Naive B cell (primary cell): ENCODE results near the gene GALNT17. TPM values are rescaled to one million over a fixed set of nuclear protein-coding genes. Genes with fewer than 3 reads are reported as not detected.
A peak's percentile ranks its signal among the peaks of the same experiment; 100 is the strongest.

Experiments used
- ATAC-seq, 2 donors: fragments of 150-1000 bp; cut with Tn5 transposase; 2 replicates each; pipeline ENCODE4 v1.10.0; 2021; ENCODE audit warnings: low read depth in 2 of 2, mild to moderate bottlenecking in 2 of 2, moderate library complexity in 2 of 2
- DNase-seq: peaks from one replicate; pipeline ENCODE4 v3.0.0; 2022
- H3K27ac Mint-ChIP-seq, 6 donors: one replicate each; pipeline ENCODE4 v1.8.0; 2020 to 2022; ENCODE audit warnings: mild to moderate bottlenecking in 6 of 6, mixed read lengths in 6 of 6, moderate library complexity in 5 of 6, inconsistent platforms in 2 of 6
- H3K27me3 Mint-ChIP-seq, 3 donors: one replicate each; pipeline ENCODE4 v1.8.0; 2021 to 2022; ENCODE audit warnings: mixed read lengths in 3 of 3, mild to moderate bottlenecking in 1 of 3
- H3K36me3 Mint-ChIP-seq, 2 donors: one replicate each; pipeline ENCODE4 v1.8.0; 2020 to 2022; ENCODE audit warnings: mixed read lengths in 2 of 2, inconsistent platforms in 1 of 2, mild to moderate bottlenecking in 1 of 2
- H3K4me1 Mint-ChIP-seq, 3 donors: one replicate each; pipeline ENCODE4 v1.8.0; 2020 to 2022; ENCODE audit warnings: mixed read lengths in 3 of 3, inconsistent platforms in 1 of 3, mild to moderate bottlenecking in 1 of 3, moderate library complexity in 1 of 3
- H3K4me3 Mint-ChIP-seq, 8 donors: one replicate each; pipeline ENCODE4 v1.8.0; 2020 to 2022; ENCODE audit warnings: mild to moderate bottlenecking in 8 of 8, mixed read lengths in 8 of 8, moderate library complexity in 8 of 8, inconsistent platforms in 2 of 8
- H3K9me3 Mint-ChIP-seq, 7 donors: one replicate each; pipeline ENCODE4 v1.8.0; 2020 to 2022; ENCODE audit warnings: mixed read lengths in 7 of 7, mild to moderate bottlenecking in 5 of 7, inconsistent platforms in 2 of 7, moderate library complexity in 1 of 7
- polyA plus RNA-seq, 6 donors: library from polyadenylated mRNA; unstranded; fragments of 300-500 nt; fragmentation: Illumina TruSeq; gene quantifications; one replicate each; pipeline ENCODE4 v1.2.3, GENCODE V29; 2021; ENCODE audit warnings: low read depth in 6 of 6

Gene GALNT17
- polyA plus RNA-seq, 6 donors from 2014 or later, result not detected

GRCh38 chr7:71286924-71287323, 155.0 kb downstream of the GALNT17 start:
- Mint-ChIP-seq H3K9me3 (peaks cover 0 to 7% (median 4%) of the 10 kb centered on the region in 7 donors), H3K4me3 (no peak overlapping the region), H3K4me1 (no peaks in the 10 kb centered on the region), H3K36me3 (no peaks in the 10 kb centered on the region), H3K27me3 (no peaks in the 10 kb centered on the region), H3K27ac (no peak overlapping the region)
- DNase-seq (no peak), ATAC-seq (no peak)

DNA sequence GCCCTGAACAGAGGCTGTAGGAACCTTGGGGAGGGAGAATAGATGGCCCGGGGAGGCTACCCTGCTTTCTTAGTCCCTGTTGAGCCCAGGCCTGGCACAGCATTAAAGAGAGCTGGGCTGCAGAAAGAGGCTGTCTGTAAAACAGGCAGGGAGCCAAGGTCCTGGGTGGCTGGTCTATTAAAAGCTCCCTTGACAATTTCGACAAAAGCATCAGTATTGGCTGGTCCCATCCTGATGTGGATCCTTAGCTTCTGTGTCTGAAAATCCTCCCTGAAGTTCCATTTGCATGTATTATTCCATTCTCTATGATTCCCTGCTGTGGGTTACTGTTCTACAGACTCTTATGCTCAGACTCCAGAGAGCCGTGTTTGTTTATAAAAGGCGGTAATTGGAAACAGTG, 158.5 kb downstream of the GALNT17 start:
- Mint-ChIP-seq H3K27ac (peak overlapping the region in 1 of 6 donors; percentile 61), H3K36me3 (no peaks in the 10 kb centered on the region), H3K4me3 (no peak overlapping the region), H3K9me3 (peaks cover 0 to 9% (median 2%) of the 10 kb centered on the region in 7 donors), H3K4me1 (no peaks in the 10 kb centered on the region), H3K27me3 (no peaks in the 10 kb centered on the region)
- ATAC-seq, result no peak
- DNase-seq, result no peak

- Mint-ChIP-seq H3K4me3 (no peak overlapping the region), H3K36me3 (no peaks in the 10 kb centered on the region), H3K27me3 (no peaks in the 10 kb centered on the region), H3K4me1 (no peaks in the 10 kb centered on the region), H3K27ac (no peak overlapping the region), H3K9me3 (peaks cover 0 to 6% (median 5%) of the 10 kb centered on the region in 7 donors)
- DNase-seq (no peak), ATAC-seq (no peak)
Measured at GRCh38 chr7:71298378-71298777, 166.4 kb downstream of the GALNT17 start.

- Mint-ChIP-seq H3K4me1 (no peaks in the 10 kb centered on the region), H3K27me3 (no peaks in the 10 kb centered on the region), H3K9me3 (peaks cover 0 to 5% (median 4%) of the 10 kb centered on the region in 7 donors), H3K27ac (no peak overlapping the region), H3K4me3 (no peak overlapping the region), H3K36me3 (no peaks in the 10 kb centered on the region)
- ATAC-seq (no peak), DNase-seq (no peak)
Measured at GRCh38 chr7:71300086-71300485, 168.1 kb downstream of the GALNT17 start.

DNA sequence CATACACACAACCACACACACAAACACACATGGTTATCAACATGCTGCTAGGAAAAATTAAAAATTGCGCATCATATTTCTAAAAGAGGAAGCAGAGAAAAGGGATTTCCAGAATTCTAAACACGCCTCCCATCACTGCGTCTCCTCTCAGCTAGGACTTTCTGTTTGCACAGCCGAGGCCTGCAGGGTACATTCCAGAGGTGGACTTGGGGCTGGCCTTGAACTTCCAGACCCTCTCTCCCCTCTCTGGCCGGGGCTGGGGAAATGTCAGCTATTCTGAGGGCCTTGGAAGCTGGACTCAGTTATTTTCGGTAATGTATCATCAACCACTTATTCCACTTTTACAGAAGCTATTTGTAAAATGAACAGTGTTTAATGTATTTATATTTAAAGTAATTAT, 168.7 kb downstream of the GALNT17 start:
- Mint-ChIP-seq H3K36me3 (no peaks in the 10 kb centered on the region), H3K4me1 (no peaks in the 10 kb centered on the region), H3K9me3 (peaks cover 0 to 5% (median 3%) of the 10 kb centered on the region in 7 donors), H3K27ac (no peak overlapping the region), H3K27me3 (no peaks in the 10 kb centered on the region), H3K4me3 (peak overlapping the region in 1 of 8 donors; percentile 66)
- no peak for DNase-seq
- no peak for ATAC-seq

DNA sequence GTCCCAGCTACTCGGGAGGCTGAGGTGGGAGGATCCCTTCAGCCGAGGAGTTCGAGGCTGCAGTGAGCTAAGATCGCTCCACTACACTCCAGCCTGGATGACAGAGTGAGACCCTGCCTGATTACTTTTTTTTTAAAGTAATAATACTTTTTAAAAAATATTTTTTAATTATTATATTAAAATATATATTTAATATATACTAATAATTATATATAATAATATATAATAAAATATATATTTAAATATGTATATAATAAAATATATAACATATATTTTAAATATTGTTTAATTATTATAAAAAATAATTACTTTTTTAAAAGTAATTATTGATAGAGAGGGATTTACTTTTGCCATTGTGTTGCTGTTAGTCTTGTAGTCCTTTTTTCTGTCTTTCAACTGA, 169.2 kb downstream of the GALNT17 start:
- H3K27me3 Mint-ChIP-seq, result no peaks in the 10 kb centered on the region
- H3K4me3 Mint-ChIP-seq, result no peak overlapping the region
- H3K27ac Mint-ChIP-seq, result no peak overlapping the region
- no peaks in the 10 kb centered on the region for H3K36me3 Mint-ChIP-seq
- DNase-seq (no peak), ATAC-seq (no peak)
- H3K9me3 Mint-ChIP-seq, result peaks cover 0 to 5% (median 3%) of the 10 kb centered on the region in 7 donors
- no peaks in the 10 kb centered on the region for H3K4me1 Mint-ChIP-seq

DNA sequence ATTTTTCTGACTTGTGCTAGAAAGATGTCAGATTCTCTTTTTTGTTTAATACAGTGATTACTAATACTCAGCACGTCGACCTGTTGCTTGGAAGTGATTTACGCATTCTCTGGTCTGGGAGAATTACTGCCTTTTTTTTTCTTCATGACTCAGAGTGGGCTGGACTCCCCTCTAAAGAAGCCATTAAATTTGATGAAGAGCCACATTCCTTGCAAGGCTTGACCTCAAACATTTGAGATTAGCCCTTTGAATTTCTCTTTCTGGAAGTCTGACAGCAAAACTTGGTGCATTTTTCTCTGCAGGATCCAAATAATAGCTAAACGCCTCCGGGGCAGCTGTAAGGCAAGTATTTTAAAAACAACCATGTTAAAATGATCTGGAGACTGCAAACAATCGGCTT, 171.6 kb downstream of the GALNT17 start:
- Mint-ChIP-seq H3K4me1 (no peaks in the 10 kb centered on the region), H3K27ac (no peak overlapping the region), H3K4me3 (no peak overlapping the region), H3K36me3 (no peaks in the 10 kb centered on the region), H3K27me3 (no peaks in the 10 kb centered on the region), H3K9me3 (peaks cover 3 to 10% (median 5%) of the 10 kb centered on the region in 7 donors)
- no peak for DNase-seq
- no peak for ATAC-seq

- ATAC-seq (no peak), DNase-seq (no peak)
- H3K4me1 Mint-ChIP-seq, result no peaks in the 10 kb centered on the region
- no peak overlapping the region for H3K4me3 Mint-ChIP-seq
- H3K36me3 Mint-ChIP-seq, result peaks cover 0 to 6% of the 10 kb centered on the region in 2 donors
- H3K9me3 Mint-ChIP-seq, result peaks cover 2 to 28% (median 11%) of the 10 kb centered on the region in 7 donors
- H3K27me3 Mint-ChIP-seq, result no peaks in the 10 kb centered on the region
- no peak overlapping the region for H3K27ac Mint-ChIP-seq
Measured at GRCh38 chr7:71308096-71308495, 176.2 kb downstream of the GALNT17 start.

GRCh38 chr7:71311576-71311975, 179.6 kb downstream of the GALNT17 start:
- Mint-ChIP-seq H3K27ac (no peak overlapping the region), H3K4me1 (no peaks in the 10 kb centered on the region), H3K27me3 (no peaks in the 10 kb centered on the region), H3K4me3 (no peak overlapping the region), H3K9me3 (peaks cover 2 to 28% (median 21%) of the 10 kb centered on the region in 7 donors), H3K36me3 (peaks cover 0 to 6% of the 10 kb centered on the region in 2 donors)
- ATAC-seq, result no peak
- DNase-seq, result no peak

GRCh38 chr7:71312755-71313490, 181.0 kb downstream of the GALNT17 start:
- H3K4me3 Mint-ChIP-seq, result no peak overlapping the region
- no peak overlapping the region for H3K27ac Mint-ChIP-seq
- no peaks in the 10 kb centered on the region for H3K27me3 Mint-ChIP-seq
- no peak for DNase-seq
- peaks cover 0 to 6% of the 10 kb centered on the region in 2 donors for H3K36me3 Mint-ChIP-seq
- H3K9me3 Mint-ChIP-seq, result peaks cover 7 to 24% (median 18%) of the 10 kb centered on the region in 7 donors
- ATAC-seq, result no peak
- no peaks in the 10 kb centered on the region for H3K4me1 Mint-ChIP-seq

- peaks cover 7 to 24% (median 17%) of the 10 kb centered on the region in 7 donors for H3K9me3 Mint-ChIP-seq
- H3K4me1 Mint-ChIP-seq, result no peaks in the 10 kb centered on the region
- H3K27ac Mint-ChIP-seq, result no peak overlapping the region
- no peak for DNase-seq
- H3K36me3 Mint-ChIP-seq, result peaks cover 0 to 6% of the 10 kb centered on the region in 2 donors
- H3K27me3 Mint-ChIP-seq, result no peaks in the 10 kb centered on the region
- H3K4me3 Mint-ChIP-seq, result no peak overlapping the region
- ATAC-seq, result no peak
Measured at GRCh38 chr7:71313553-71313952, 181.6 kb downstream of the GALNT17 start.

DNA sequence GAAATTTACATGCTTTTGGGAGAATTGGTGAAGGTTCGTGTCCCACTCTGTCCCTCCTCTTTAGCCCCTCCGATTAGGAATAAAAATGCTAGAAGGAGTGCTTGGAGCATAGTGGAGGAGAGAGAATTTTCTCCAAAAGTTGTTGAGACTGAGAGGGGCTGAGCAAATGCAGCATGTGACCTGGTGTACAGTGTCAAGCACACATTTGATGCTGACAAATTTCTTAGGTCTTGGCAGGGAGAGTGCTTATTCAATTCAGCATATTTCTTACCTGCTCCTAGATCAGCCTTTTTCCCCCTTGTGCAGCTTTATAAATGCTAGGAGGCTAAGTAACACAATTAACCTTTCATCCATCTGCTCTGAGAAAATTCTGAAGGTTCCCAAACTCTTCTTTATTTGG, 189.0 kb downstream of the GALNT17 start:
- no peak overlapping the region for H3K4me3 Mint-ChIP-seq

GRCh38 chr7:71322201-71322600, 190.3 kb downstream of the GALNT17 start:
- H3K4me3 Mint-ChIP-seq, result no peak overlapping the region
- H3K9me3 Mint-ChIP-seq, result peaks cover 0 to 16% (median 10%) of the 10 kb centered on the region in 7 donors
- ATAC-seq (no peak), DNase-seq (no peak)
- H3K4me1 Mint-ChIP-seq, result no peaks in the 10 kb centered on the region
- no peaks in the 10 kb centered on the region for H3K27me3 Mint-ChIP-seq
- no peaks in the 10 kb centered on the region for H3K36me3 Mint-ChIP-seq
- H3K27ac Mint-ChIP-seq, result no peak overlapping the region

More for the DNA sequence above, 189.0 kb downstream of the GALNT17 start:
- Mint-ChIP-seq H3K27ac (no peak overlapping the region), H3K4me1 (no peaks in the 10 kb centered on the region), H3K27me3 (no peaks in the 10 kb centered on the region), H3K9me3 (peaks cover 0 to 16% (median 13%) of the 10 kb centered on the region in 7 donors), H3K36me3 (no peaks in the 10 kb centered on the region)
- DNase-seq, result no peak
- ATAC-seq, result no peak

- peaks cover 0 to 20% (median 8%) of the 10 kb centered on the region in 7 donors for H3K9me3 Mint-ChIP-seq
- no peaks in the 10 kb centered on the region for H3K4me1 Mint-ChIP-seq
- no peak overlapping the region for H3K27ac Mint-ChIP-seq
- DNase-seq (no peak), ATAC-seq (no peak)
- no peaks in the 10 kb centered on the region for H3K27me3 Mint-ChIP-seq
- no peaks in the 10 kb centered on the region for H3K36me3 Mint-ChIP-seq
- H3K4me3 Mint-ChIP-seq, result no peak overlapping the region
Measured at GRCh38 chr7:71323726-71324125, 191.8 kb downstream of the GALNT17 start.
